Measurements from ENCODE around the gene CUEDC2.

- no peak for TF ChIP-seq POLR2AphosphoS5 (IDR thresholded peaks at IDR 0.05)
- TF ChIP-seq CTCF (IDR thresholded peaks at IDR 0.05), result no peak
These were observed 56.5 kb downstream of the CUEDC2 start for GRCh38 chr10:102375867-102376266.

All from transverse colon (tissue), 4 donors.